GM18511 (cell line): ENCODE data around the gene CHMP1A.
"Not testable (repeated sequence)": the region's sequence is repeated elsewhere in the genome, so short reads cannot be mapped to it uniquely, and the experiment has no call there.

Experiments used
- ATAC-seq: cut with Tn5 transposase; IDR thresholded peaks from one replicate; pipeline ENCODE4 v1.9.1; 2021; ENCODE audit warnings: mild to moderate bottlenecking, moderate library complexity; ENCODE audit not compliant: unreplicated experiment

Gene CHMP1A

DNA sequence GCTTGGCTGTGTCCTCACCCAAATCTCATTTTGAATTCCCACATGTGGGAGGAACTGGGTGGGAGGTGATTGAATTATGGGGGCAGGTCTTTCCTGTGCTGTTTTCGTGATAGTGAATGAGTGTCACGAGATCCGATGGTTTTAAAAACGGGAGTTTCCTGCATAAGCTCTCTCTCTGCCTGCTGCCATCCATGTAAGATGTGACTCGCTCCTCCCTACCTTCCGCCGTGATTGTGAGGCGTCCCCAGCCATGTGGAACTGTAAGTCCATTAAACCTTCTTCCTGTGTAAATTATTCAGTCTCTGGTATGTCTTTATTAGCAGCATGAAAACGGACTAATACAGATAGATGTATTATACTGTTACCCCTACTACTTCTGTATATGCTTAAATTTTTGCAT is 3.7 kb upstream of the CHMP1A start:
- no peak for ATAC-seq

DNA sequence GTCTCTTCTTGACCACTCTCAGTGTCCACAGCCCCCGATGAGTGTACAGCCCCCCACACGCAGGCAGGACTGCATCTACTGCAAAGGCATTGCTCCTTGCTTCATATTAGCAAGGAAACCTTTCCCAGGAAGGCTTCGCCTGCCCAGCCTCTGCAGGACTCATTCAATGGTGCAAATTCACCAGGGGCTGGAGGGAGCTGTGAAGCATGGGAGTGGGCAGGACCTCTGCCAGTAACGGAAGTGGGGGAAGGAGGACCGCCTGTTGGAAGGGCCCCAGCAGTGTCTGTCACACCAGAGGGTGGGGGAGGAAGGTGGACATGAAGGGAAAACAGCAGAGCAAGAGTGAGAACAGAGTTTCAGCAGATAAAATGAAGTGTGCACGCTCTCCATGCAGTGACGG is 2.6 kb upstream of the CHMP1A start:
- ATAC-seq, result no peak

DNA sequence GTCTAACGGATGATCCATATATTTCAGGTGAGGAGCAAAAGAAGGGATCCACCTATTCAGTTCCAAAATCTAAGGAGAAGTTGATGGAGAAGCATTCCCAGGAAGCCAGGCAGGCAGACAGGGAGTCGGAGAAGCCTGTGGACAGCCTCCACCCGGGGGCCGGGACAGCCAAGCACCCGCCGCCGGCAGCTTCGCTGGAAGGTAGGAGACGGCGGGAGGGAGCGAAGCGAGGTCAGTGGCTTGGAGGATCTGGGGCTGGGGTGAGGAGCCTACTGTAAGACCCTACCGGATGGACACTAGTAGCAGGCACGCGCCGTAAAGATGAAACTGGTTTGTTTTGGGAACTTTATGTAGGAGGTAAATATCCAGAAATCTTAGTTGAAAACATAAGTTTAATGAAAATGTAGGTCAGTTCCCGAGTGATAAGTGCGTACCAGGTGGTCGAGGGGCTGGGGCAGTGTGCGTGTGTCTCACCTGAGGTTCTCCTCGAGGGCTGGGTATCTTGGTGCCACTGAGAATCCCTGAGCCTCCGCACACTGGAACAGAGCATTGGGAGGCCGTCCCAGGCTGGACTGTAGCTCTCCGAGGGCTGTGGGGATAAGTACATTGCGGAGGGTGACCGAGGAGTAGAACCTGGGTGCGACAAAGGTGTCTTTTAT is 842 bp upstream of the CHMP1A start:
- ATAC-seq, result no peak

DNA sequence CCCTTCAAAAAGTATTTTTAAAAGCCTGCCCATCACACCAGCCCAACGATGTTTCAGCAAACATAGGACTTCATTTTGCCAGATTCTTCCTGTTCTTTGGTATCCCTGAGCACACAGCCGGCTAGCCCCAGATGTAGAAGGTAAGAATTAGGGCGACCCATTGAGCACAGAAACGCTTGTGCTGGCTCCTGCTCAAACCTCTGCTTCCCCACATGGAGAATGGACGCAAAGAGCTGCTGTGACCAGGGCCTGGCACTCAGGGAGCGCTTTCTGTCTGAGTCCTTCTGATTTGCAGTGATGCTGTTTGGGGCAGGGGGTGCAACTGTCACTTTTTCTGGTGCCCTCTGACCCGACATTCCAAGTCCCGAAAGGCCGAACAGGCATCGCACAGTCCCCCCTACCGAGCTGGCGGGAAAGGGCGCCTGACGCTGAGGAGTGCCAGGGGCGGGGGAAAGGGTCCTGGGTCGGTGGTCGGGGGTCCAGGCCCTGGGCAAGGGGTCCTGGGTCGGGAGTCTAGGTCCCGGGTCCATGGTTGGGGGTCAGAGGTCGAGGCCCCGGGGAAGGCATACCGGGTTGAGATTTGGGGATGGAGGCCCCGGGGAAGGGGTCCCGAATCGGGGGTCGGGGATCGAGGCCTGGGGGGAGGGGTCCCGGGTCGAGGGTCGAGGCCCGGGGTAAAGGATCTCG is 930 bp downstream of the CHMP1A start:
- no peak for ATAC-seq

DNA sequence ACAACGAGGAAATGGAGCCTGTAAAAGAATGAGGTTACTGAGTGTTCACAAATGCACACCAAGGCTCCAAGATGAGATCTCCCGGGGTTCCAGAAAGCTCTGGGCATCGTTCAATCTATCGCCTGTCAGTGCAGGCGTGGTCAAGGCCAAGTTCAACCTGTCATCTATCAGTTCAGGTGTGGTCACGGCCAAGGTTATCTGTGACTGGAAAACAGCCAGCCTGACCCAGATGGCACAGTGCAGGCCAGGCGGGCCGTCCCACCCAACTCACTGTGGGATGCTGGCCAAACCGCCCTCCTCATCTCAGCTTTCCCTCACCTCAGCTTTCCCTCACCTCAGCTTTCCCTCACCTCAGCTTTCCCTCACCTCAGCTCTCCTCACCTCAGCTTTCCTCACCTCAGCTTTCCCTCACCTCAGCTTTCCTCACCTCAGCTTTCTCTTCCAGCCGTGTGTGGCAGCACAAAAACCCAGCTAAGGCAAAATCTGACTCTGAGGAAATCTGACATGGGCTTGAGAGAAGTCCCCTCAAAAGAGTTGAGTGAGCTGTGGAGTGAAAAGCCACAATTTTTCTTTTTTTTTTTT is 2.4 kb downstream of the CHMP1A start:
- no peak for ATAC-seq

DNA sequence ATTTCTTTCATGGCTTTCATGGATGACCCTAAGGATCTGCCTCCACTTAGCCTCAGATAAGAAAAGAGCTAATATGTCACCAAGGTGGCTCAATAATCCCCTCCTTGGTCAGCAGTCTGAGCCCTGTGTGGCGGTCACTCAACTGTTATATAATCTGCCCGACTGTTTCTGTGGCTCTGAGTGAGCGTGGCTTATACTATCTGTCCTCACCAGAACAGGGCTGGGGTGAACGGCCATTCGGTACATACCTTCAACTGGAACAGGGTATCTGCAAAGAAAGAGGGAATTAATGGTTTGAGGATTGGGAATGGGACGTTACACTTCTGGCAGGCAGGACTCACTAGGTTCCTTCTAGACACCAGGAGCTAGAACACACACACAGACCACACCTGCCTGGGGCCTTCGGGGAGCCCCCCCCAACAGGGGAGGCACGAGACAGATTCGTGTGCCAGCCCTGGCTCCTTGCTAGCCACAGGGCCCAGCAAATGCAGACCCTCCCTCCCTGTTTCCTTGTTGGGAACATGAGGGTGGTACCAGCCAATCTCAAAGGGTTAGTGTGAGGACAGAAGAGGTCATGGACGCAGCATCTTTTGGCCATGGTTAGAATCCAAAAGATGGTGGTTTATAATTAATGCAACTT is 3.7 kb downstream of the CHMP1A start:
- ATAC-seq, result no peak

DNA sequence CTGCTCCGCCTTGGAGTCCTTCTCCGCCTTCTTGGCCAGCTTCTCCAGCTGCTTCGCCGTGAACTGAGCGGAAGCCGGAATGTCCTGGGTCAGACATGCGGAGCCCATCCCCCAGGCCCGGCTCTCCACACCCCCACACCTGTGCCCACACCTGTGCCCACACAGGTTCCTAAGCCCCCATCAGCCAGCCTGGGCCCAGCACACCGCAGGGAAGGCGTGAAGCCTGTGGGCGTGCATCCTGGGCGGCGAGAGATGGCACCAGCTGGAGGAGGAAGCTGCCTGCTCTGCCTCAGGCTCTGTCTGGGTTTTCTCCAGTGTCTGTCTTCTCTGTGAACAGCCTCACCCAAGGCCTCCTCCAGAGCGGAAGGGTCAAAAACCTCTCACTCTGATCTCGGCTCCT is 5.9 kb downstream of the CHMP1A start:
- ATAC-seq, result no peak

DNA sequence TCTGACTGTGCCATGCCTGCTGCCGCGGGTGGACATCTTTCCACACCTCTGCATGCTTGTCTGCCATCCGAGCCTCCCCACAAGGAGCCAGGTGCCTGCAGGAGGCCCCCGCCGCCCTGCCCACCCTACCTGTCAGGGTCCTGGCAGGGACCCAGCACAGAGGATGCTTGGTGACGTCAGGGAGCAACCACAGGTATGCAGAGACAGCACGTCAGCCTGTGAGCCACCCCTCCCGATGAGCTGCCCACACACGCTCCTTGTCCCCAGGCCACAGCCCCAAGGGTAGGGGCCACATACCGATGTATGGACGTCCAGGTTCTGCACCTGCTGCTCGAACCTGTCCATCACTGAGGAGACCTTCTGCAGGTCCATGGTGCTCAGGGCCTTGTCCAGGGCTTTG is 10.6 kb downstream of the CHMP1A start:
- ATAC-seq, result no peak

DNA sequence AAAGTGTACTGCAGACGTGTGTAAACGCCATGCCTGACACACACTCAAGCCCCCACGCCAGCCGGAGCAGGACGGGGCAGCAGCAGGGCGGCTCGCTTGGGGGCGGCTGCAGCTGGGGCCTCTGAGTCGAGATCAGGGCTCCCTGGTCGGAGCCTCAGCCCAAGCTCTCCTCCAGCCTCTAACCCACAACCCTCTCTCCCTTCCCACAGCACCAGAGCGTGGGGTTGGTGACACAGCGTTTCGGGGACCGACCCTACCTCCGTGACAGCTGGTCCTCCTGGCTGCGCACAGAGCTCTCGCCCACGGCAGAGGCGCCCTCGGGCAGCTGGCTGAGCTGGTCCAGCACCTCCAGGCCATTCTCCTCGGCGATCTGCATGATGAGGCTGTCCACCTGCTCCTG is 11.2 kb downstream of the CHMP1A start:
- no peak for ATAC-seq

DNA sequence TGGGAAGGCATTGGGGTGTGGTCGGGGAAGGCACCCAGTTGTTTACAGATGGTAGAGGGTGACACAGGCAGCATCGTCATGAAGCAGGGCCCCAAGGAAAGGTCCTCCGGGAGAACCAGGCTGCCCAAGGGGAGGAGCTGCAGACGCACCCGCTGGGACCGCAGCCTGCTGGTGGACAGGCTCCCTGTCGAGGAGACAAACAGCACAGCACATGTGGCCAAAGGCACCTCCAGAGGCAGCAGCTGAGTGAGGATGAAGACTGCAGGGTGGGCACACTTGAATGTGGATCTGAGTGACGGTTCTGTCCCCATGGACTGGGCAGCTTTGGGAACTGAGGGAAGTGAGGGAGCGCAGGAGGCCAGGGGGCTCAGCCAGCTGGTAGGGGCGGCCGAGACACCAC is 12.4 kb downstream of the CHMP1A start:
- no peak for ATAC-seq

DNA sequence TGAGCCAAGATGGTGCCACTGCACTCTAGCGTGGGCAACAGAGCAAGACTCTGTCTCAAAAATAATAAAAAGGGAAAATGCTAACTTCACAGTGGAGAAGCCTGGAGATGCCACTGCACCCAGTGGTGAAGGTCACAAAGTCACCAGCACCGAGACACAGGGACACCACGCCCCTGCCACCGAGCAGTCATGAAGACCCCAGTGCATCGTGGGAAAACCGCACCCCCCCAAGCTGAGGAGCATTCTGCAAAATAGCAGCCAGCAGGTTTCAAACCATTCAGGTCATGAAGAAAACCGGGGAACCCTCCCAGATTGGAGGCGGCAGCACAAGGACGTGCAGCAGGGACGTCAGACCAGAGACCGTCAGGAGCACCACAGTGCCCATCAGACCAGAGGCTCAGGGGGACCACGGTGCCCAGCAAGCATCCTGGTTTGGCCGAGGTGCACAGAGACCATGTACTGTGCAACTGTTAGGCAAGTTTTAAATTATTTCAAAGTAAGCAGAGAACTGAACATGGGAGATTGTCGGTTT is 13.7 kb downstream of the CHMP1A start:
- ATAC-seq, result no peak

DNA sequence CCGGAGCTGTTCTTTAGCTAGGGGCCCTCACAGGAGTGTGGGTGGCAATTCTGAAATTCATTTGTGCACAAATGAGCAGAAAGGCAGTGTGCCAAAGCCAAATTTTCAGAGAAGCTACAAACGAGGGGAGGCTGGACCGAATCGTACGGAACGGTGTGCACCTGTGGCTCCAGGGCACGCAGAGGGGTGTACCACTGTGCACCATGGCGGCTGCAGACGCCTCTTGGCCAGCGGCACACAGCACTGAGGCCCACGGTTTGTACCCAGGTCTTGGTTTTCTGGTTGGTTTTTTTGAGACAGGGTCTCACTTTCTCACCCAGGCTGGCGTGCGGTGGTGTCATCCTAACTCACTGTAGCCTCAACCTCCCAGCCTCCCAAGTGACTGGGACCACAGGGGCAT is 14.9 kb downstream of the CHMP1A start:
- no peak for ATAC-seq

DNA sequence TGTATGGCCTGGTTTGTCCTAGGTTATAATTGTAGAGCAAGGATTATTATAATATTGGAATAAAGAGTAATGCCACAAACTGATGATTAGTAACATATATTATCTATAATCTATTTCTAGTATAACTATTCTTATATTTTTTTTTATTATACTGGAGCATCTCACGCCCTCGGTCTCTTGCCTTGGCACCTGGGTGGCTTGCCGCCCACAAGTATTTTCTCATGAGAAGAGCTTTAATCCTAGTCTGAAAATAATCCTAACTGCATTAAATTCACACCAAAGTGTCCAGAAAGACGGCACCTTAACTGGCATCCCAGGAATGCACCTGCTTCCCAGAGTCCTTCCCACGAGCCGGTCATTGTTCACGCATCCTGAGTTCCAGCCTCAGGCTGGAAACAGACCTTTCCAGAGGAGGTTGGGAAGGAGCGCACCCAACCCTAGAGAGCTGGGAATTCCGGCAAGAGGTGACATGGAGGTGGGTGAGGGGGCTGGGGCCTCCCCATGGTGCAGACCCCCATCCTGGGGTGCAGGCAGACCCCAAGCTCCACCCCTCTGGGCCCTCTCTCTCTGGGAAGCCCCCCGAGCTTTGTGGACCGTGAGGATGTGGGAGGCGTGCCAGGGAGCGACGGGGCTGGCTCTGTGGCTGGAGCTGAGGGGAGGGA is 15.9 kb downstream of the CHMP1A start:
- ATAC-seq, result no peak

DNA sequence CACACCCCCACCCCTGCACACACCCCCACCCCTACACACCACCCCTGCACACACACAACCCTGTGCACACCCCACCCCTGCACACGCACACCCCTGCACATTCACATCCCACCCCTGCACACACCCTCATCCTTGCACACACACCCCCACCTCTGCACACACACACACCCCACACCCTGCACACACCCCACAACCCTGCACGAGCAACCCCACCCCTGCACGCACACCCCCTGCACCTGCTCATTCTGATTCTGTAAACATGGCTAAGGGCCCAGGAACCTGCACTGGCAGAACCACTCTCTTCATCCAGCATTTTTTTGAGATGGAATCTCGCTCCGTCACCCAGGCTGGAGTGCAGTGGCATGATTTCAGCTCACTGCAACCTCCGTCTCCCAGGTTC is 18.1 kb downstream of the CHMP1A start:
- ATAC-seq, result no peak

DNA sequence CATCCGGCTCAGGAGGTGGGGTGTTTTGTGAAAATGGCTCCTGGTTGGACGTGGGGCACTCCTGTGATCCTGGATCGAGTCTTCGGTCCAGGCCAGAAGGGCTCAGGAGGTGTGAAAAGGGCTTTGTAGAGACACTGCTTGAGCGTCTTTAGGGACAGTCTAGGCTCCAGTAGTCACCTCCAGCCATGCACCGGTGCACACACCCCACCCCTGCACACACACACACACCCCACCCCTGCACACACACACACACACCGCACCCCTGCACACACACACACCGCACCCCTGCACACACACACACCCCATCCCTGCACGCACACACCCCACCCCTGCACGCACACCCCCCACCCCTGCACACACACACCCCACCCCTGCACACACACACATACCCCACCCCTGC is 19.1 kb downstream of the CHMP1A start:
- no peak for ATAC-seq

DNA sequence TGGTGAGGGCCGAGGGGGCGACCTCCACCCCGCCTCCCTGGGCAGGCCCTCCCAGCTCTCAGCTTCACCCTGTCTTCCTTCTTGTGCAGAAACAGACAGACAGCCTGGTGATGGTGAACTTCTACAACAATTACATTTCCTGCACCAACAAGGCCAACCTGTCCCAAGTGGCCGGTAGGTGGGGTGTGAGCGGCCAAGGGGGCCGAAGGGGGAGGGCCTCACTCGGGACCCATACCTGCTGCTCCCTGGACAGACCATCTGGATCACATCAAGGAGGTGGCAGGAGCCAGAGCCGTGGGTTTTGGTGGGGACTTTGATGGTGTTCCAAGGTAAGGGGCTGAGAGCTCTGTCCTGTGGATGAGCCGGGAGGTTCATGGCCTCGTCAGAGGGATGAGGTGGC is 20.1 kb downstream of the CHMP1A start:
- ATAC-seq, result no peak

DNA sequence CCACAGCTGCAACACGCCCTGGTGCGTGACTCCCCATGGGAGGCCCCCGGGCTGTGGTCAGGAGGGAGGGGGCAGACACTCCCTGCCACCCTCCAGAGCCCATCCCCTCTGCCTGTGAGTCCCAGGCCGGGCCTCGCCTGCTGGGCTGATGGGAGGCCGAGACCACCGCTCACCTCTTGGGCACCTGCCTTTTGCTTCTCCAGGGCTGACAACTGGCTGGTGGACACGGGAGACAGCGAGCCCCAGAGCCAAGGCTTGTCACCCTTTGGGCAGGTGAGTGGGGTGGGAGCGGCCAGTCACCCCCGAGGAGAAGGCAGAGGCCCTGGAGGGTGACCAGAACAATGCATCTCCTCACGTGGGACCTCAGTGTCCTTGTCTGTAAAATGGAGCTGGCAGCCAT is 20.8 kb downstream of the CHMP1A start:
- no peak for ATAC-seq

DNA sequence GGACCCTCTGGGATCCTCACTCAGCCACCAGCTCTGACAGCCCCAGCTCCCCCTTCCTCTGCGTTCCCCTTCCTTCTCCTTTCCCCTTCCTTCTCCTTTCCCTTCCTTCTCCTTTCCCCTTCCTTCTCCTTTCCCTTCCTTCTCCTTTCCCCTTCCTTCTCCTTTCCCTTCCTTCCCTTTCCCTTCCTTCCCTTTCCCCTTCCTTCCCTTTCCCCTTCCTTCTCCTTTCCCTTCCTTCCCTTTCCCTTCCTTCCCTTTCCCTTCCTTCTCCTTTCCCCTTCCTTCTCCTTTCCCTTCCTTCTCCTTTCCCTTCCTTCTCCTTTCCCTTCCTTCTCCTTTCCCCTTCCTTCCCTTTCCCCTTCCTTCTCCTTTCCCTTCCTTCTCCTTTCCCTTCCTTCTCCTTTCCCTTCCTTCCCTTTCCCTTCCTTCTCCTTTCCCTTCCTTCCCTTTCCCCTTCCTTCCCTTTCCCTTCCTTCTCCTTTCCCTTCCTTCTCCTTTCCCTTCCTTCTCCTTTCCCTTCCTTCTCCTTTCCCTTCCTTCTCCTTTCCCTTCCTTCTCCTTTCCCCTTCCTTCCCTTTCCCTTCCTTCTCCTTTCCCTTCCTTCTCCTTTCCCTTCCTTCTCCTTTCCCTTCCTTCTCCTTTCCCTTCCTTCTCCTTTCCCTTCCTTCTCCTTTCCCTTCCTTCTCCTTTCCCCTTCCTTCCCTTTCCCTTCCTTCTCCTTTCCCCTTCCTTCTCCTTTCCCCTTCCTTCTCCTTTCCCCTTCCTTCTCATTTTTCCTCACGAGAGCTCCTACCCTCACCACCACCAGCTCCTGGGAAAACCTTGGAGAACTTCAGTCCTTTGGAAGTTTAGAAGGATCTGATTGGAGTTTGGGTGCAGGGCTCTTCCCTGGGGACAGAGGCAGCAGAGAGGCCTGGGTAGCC is 22.8 kb downstream of the CHMP1A start:
- ATAC-seq, result not testable (repeated sequence)

DNA sequence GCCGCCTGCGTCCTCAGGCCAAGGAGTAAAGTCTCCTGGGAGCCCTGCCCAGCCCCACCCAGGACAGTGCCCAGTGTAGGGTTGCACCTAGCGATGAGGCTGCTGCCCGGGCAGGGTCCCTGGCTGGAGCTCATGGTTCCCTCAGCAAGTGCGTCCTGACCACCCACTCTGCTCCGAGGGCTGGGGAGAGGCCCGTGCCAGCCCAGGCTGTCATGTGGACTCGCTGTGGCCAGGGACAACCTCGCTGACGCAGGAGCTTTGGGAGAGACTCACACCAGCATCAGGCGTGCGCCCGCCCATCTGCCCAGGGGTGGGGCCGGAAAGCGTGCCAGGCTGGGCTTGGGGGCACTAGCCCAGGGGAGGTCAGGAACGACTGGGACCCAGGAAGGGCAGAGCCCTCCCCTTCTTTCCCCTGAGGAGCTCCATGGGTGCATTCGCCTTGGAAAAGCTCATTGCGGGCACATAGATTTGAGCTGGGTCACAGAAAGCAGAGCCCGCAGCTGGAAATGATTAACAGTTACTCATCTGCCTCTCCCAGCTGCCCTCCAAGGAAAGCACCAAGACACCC is 24.4 kb downstream of the CHMP1A start:
- ATAC-seq, result no peak
